Retina (tissue), 1 donor: ENCODE measurements around the gene TGFBR3L.
"Not testable (repeated sequence)": the region's sequence is repeated elsewhere in the genome, so short reads cannot be mapped to it uniquely, and the experiment has no call there.

ENCODE experiments used
- DNase-seq: peaks from one replicate; pipeline ENCODE4 v3.0.0-alpha.2; 2016

The TGFBR3L gene

GRCh38 chr19:7879836-7880235 is 34.8 kb upstream of the TGFBR3L start:
- peak; percentile 20 for DNase-seq

GRCh38 chr19:7881910-7882309 is 32.7 kb upstream of the TGFBR3L start:
- no peak for DNase-seq

- no peak for DNase-seq
Measured at GRCh38 chr19:7883105-7883504, 31.5 kb upstream of the TGFBR3L start.

- no peak for DNase-seq
Measured at GRCh38 chr19:7883796-7884570, 30.6 kb upstream of the TGFBR3L start.

GRCh38 chr19:7885818-7886217 is 28.8 kb upstream of the TGFBR3L start:
- DNase-seq = no peak

GRCh38 chr19:7887408-7888144 is 27.1 kb upstream of the TGFBR3L start:
- no peak for DNase-seq

GRCh38 chr19:7888145-7888825 is 26.3 kb upstream of the TGFBR3L start, which contains the start of gene LRRC8E:
Gene LRRC8E, plus strand, starts transcription at chr19:7888510. Its CDS starts 7,094 bp downstream, at chr19:7895604.
- peak; percentile 26 for DNase-seq

GRCh38 chr19:7888826-7889217 is 25.8 kb upstream of the TGFBR3L start:
- DNase-seq = no peak

GRCh38 chr19:7893362-7894101 is 21.1 kb upstream of the TGFBR3L start:
- not testable (repeated sequence) for DNase-seq

GRCh38 chr19:7894612-7895309 is 19.9 kb upstream of the TGFBR3L start:
- no peak for DNase-seq

GRCh38 chr19:7895565-7895964 is 19.1 kb upstream of the TGFBR3L start:
- DNase-seq = no peak

GRCh38 chr19:7897292-7897691 is 17.3 kb upstream of the TGFBR3L start:
- DNase-seq = no peak

GRCh38 chr19:7898967-7899366 is 15.7 kb upstream of the TGFBR3L start:
- DNase-seq = no peak

GRCh38 chr19:7899751-7900378 is 14.8 kb upstream of the TGFBR3L start:
- DNase-seq = no peak

GRCh38 chr19:7900401-7900870 is 14.2 kb upstream of the TGFBR3L start:
- no peak for DNase-seq

- no peak for DNase-seq
Measured at GRCh38 chr19:7900931-7901330, 13.7 kb upstream of the TGFBR3L start.

- no peak for DNase-seq
Measured at GRCh38 chr19:7901337-7901736, 13.3 kb upstream of the TGFBR3L start.

- DNase-seq = no peak
Measured at GRCh38 chr19:7902796-7903243, 11.8 kb upstream of the TGFBR3L start.

GRCh38 chr19:7903244-7904073 is 11.2 kb upstream of the TGFBR3L start, which contains the start of gene MAP2K7:
Gene MAP2K7, plus strand, starts transcription at chr19:7903877. Its CDS starts 68 bp downstream, at chr19:7903945.
- peak; percentile 100 for DNase-seq
